ENCODE data around the gene MAP2.
A peak's percentile ranks its signal among the peaks of the same experiment; 100 is the strongest.
"Not testable (repeated sequence)": the region's sequence is repeated elsewhere in the genome, so short reads cannot be mapped to it uniquely, and the experiment has no call there.

The MAP2 gene

DNA sequence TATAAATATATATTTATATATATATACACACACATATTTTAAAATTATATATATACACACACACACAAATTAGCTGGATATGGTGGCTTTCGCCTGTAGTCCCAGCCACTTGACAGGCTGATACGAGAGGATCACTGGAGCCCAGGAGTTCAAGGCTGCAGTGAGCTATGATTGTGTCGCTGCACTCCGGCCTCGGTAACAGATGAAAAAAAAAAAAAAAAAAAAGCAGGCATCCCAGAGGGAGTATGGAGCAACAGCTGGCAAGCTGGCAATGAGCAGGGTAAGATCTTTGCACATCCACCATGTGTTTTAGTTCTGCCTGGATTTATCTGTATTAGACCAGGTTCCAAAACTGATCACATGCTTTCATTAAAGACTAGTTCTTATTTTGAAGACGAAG, 170.1 kb downstream of the MAP2 start:
- DNase-seq = no peak

DNA sequence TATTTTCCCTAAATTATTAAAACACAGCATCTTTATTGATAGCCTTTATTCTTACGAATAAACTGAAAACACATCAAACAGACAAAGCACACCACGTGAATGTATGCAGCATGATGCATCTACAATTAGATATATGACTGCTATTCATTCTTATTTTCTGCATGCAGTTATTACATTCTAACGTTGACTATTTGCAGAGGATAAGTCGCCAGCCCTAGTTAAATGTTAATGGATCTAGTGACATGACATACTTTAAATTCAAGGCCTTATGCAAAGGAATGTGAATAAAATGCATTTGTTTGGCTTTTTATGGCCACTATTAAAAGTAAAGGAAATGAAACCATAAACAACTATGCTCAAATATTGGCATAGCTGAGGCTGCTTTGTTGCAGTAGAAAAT, 172.4 kb downstream of the MAP2 start:
- DNase-seq = no peak

GRCh38 chr2:209598227-209598626, 174.4 kb downstream of the MAP2 start:
- DNase-seq = not testable (repeated sequence)

GRCh38 chr2:209600341-209601171, 176.7 kb downstream of the MAP2 start:
- DNase-seq = no peak

DNA sequence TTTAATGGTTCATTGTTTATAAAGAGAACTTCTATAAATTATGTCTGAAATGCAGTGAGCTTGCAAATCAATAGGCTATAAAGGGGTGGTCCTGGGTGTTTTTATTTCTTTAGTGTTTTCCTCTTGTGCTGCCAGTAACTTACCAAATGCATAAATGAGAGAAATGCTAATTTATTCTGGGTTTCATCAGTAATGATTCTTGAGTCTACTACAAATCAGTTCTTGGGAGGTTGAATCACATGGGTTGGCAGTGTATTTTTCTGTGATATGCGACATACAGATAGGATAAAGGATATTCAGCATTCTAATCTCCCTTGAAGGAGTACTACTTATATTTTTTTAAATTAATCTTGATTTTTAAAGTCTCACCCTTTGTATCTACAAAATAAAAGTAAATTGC, 177.7 kb downstream of the MAP2 start:
- no peak for DNase-seq

GRCh38 chr2:209602259-209602658, 178.4 kb downstream of the MAP2 start:
- DNase-seq = no peak

GRCh38 chr2:209609531-209609930, 185.7 kb downstream of the MAP2 start:
- no peak for DNase-seq

- DNase-seq = no peak
Observed at GRCh38 chr2:209610631-209611030, 186.8 kb downstream of the MAP2 start.

DNA sequence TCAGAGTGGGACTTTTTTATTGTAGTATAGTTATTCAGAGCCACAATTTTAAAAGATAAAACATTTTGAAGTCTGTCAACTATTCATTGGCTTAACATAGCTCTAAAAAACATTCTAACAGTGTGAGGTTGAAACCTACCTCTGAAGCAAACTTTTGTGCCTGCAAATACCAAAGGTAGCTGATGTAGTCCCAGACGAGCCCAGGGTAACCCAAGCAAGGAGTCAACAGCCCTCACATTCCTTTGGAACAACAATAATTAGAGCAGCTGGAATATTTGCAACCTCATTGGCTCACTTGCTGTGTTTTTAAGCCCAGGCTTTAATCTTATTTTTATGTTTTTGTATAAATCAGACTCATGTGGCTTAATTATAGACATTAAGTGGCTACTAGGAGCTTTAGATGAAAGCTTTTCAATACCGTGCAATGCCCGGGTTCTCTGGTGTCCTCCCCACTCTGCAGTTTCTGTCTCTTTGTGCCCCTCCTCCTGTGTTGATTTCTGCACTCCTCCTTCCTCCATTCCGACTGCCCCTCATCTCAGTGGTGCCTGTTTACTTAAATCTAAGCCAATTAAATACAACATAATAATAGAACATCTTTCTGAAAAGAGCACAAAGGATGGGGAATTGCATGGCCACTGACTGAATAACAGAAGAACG, 189.9 kb downstream of the MAP2 start:
- DNase-seq = no peak

DNA sequence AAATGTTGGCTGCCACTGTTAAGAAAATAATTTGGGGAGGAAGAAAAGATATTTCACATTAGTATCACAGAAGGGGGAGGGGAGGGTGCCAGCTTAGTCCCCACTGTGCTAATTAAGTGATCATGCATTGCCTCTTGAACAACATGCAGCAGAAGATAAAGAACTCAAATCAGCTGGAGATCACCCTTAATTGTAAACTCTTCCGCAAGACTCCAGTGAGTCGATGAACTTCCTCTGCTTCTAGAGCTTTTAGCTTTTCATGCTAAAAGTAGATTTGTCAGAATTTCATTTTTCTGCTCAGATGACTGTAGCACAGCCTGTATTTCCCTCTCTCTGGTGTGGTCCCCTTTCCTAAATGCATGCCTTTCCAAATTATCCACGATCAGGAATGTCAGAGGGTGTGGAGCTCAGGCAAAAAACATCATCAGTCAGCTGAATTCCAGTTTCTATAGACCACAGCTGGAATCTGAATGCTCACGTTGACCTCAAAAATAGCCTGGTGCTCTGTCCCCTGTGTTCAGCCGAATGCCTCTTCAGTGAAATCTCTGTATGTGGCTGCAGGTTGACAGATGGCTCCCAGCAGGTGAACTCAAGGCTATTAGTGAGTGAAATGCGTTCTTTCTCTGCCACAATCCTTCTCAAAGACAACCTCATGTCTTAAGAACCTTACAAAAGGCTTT, 191.0 kb downstream of the MAP2 start:
- DNase-seq = peak; percentile 8

GRCh38 chr2:209619782-209620181, 195.9 kb downstream of the MAP2 start:
- DNase-seq = no peak

DNA sequence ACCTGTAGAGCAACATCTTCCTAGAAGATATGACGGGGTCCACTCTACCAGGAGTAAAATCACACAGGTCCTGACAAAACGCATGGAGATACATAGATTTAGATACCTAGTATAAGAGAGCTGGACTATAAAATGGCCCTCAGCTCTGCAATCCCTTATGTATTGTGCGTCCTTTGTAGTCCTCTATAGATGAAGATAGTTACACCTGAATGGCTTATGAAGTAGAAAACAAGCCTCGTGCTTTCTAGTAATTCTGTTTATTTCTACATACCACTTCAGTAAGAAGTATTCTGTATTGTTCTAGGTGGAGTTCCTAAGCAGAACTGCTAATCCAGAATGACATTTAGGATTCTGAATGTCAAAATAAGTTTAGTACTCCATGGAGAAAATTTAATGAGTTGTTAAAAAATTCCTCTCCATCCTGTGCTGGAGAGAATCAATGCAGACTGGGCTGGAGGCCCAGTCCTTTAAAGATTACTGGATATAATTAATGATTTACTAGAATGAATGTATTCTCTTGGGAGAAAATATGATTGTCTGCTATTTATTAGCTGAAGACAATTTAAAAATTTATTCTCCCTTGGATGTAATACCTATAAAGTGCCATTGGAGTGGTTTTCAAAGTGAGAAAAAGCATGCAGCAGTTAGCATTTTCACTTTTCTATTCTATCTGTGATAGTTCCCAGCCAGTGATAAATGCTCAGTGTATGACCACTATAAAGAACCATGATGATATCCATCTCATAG, 200.5 kb downstream of the MAP2 start:
- no peak for DNase-seq

DNA sequence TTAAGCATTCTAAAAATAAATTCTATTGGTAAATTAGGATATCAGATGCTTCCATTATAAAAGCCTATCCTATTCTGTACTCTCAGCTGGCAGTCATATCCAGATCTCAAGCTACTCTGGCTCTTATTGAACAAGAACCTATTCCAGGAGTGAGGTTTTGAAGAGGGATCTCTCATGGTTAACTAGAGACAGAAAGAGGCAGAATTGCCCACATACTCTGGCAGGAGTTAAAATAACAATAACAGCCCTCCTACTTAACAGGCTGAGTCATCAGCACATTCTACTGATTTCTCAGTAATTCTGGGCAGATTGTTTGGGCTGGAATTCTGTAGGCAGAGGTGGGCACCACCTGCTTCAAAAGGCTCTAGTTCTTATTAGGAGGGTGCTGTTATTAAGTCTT, 205.8 kb downstream of the MAP2 start:
- peak; percentile 60 for DNase-seq

DNA sequence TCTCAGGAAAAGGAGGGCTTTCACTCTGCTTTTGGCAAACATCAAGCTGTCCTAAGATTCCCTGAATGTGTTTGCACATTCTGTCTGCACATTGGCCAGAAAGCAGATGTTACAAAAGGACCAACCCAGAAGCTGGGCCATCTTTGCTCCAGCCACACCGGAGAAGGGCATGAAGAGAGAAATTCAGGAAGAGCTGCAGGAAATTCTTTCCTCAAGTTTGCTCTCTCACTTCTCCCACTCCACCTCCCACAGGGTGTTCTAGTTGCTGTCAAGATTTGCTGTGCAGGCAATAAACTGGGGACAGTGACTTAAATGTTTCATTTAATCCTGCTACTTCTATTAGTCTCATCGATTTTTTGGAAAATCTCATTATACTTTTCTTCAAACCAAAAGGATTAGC, 210.1 kb downstream of the MAP2 start:
- no peak for DNase-seq

GRCh38 chr2:209636076-209636475, 212.2 kb downstream of the MAP2 start:
- DNase-seq = no peak

DNA sequence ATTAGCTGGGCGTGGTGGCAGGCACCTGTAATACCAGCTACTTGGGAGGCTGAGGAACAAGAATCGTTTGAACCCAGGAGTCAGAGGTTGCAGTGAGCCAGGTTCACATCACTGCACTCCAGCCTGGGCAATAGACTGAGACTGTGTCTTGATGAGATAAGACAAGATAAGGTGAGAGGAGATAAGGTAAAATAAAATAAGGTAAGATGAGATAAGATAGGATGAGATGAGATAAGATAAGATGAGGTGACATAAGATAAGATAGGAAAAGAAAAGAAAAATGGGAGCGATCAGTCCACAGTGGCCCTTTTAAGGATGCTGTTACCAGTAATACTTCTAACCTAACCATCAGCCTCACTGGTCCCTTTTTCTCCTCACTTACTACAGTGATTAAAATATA, 213.4 kb downstream of the MAP2 start:
- no peak for DNase-seq

DNA sequence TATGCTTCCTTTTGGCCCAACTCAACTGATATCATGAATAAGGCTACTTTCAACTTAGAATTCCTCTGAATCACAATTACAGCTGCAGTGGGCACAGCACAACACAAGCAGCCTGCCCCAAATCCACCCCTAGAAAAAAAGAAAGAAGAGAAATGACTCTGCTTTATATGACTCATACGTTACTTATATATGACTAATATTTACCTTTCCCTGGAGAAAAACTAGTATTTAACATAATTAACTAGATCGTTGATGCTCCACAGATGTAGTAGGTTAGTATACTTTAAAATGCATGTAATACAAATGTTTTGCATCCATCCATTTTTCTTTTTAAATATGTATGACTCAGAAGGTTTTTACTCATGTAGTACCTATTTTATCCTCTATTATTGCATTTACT, 214.5 kb downstream of the MAP2 start:
- peak; percentile 43 for DNase-seq

- no peak for DNase-seq
Observed at GRCh38 chr2:209640358-209640757, 216.5 kb downstream of the MAP2 start.

GRCh38 chr2:209642146-209642820, 218.4 kb downstream of the MAP2 start:
- peak; percentile 2 for DNase-seq

- no peak for DNase-seq
Observed at GRCh38 chr2:209644842-209645241, 221.0 kb downstream of the MAP2 start.

- DNase-seq = peak; percentile 83
Observed at GRCh38 chr2:209648714-209649113, 224.9 kb downstream of the MAP2 start.

DNA sequence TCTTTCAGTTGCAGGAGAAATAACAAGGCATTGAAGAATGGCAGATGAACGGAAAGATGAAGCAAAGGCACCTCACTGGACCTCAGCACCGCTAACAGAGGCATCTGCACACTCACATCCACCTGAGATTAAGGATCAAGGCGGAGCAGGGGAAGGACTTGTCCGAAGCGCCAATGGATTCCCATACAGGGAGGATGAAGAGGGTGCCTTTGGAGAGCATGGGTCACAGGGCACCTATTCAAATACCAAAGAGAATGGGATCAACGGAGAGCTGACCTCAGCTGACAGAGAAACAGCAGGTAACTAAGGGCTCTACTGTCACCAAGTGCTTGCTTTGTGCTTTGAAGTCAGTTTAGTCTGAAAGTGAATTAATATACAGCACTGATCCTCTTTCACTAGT, 229.3 kb downstream of the MAP2 start:
- no peak for DNase-seq

All from fibroblast of skin of scalp (primary cell).